Erythroblast (primary cell): ENCODE measurements around the gene COA7.

Experiments used
- GATA1 ChIP-seq: IDR thresholded peaks from 2 replicates; pipeline ENCODE4 v1.6.1; 2011; ENCODE audit warnings: low read depth, mild to moderate bottlenecking, control low read depth, low read length, moderate library complexity
- POLR2A ChIP-seq: IDR thresholded peaks from 2 replicates; pipeline ENCODE4 v1.6.1; 2011; ENCODE audit warnings: mild to moderate bottlenecking, low read length

DNA sequence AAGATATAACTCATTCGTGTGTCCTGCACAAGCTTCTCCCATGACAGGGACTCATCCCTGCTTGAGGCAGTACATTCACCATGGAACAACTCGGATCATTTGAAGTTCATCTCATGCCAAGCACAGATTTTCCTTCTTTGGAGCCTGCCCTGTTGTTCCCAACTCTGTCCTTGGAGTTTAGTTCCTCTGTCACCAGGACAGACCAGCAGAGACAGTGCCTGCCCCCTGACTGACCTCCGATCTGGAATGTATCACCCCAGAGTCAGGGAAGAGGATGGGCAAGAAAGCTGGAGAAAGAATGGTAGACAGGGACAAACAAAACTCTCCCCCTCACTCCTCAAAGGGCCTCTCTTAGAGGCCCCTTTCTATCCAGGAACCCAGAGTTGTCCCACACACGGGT, 60.2 kb downstream of the COA7 start:
- TF ChIP-seq POLR2A (no peak), GATA1 (no peak)
